Activated CD4-positive, alpha-beta T cell treated with anti-CD3 and anti-CD28 coated beads, Interleukin-2, amount 10 ng/mL, durations not matched to agents 7 days and 5 days (primary cell): ENCODE results near the gene RNASET2. TPM values are rescaled to one million over a fixed set of nuclear protein-coding genes. Genes with fewer than 3 reads are reported as not detected.
A peak's percentile ranks its signal among the peaks of the same experiment; 100 is the strongest.
"Not testable (repeated sequence)": the region's sequence is repeated elsewhere in the genome, so short reads cannot be mapped to it uniquely, and the experiment has no call there.

Source experiments
- CTCF ChIA-PET: fragments of 350-600 bp; sonication (Branson Sonifier 250); formaldehyde crosslinking; loops from one replicate; lab custom pipeline; 2021; ENCODE audit warnings: antibody characterized with exemption; lab: Charles Lee
- POLR2A ChIA-PET: fragments of 350-600 bp; sonication (Branson Sonifier 250); formaldehyde crosslinking; loops from one replicate; lab custom pipeline; 2021; ENCODE audit warnings: antibody characterized with exemption; lab: Charles Lee
- DNase-seq: peaks from one replicate; pipeline ENCODE4 v3.0.0-alpha.2; 2020
- H3K27ac Mint-ChIP-seq: one replicate; pipeline ENCODE4 v1.8.0; 2021; ENCODE audit warnings: mild to moderate bottlenecking, moderate library complexity, mixed read lengths
- H3K27me3 Mint-ChIP-seq: one replicate; pipeline ENCODE4 v1.8.0; 2021; ENCODE audit warnings: mixed read lengths
- H3K36me3 Mint-ChIP-seq: one replicate; pipeline ENCODE4 v1.8.0; 2021; ENCODE audit warnings: low read depth, mixed read lengths
- H3K4me1 Mint-ChIP-seq: one replicate; pipeline ENCODE4 v1.8.0; 2021; ENCODE audit warnings: mixed read lengths
- H3K4me3 Mint-ChIP-seq: one replicate; pipeline ENCODE4 v1.8.0; 2021; ENCODE audit warnings: mild to moderate bottlenecking, moderate library complexity, mixed read lengths
- H3K9me3 Mint-ChIP-seq: one replicate; pipeline ENCODE4 v1.8.0; 2021; ENCODE audit warnings: mixed read lengths
- total RNA-seq, 2 experiments: library from RNA; stranded (reverse); gene quantifications; one replicate each; pipeline ENCODE4 v1.2.3, GENCODE V29; 2021

RNASET2 gene
- total RNA-seq, 2 experiments from 2014 or later = 84.3 to 101 TPM

GRCh38 chr6:166914952-166915351 lies 41.4 kb downstream of the RNASET2 start:
- CTCF ChIA-PET, H3K27me3 Mint-ChIP-seq, H3K36me3 Mint-ChIP-seq, H3K4me3 Mint-ChIP-seq, DNase-seq, H3K27ac Mint-ChIP-seq, POLR2A ChIA-PET: not testable (repeated sequence)
- peaks cover 14% of the 10 kb centered on the region for H3K4me1 Mint-ChIP-seq
- H3K9me3 Mint-ChIP-seq = peaks cover 12% of the 10 kb centered on the region

- Mint-ChIP-seq H3K4me3 (no peak overlapping the region), H3K27ac (no peak overlapping the region), H3K36me3 (peaks cover 10% of the 10 kb centered on the region), H3K27me3 (no peaks in the 10 kb centered on the region), H3K9me3 (peaks cover 10% of the 10 kb centered on the region), H3K4me1 (peaks cover 42% of the 10 kb centered on the region)
- DNase-seq = no peak
- ChIA-PET POLR2A (interaction anchor here (0.6 kb wide), 1 partner anchor 149 kb away, joined by 3 read pairs; no protein-coding TSS in a partner anchor), CTCF (interaction anchor here (1.1 kb wide), 1 partner anchor 51 kb away, joined by 3 read pairs; no protein-coding TSS in a partner anchor)
Measured at GRCh38 chr6:166911248-166911677, 45.1 kb downstream of the RNASET2 start.

GRCh38 chr6:166910601-166911000 lies 45.7 kb downstream of the RNASET2 start:
- Mint-ChIP-seq H3K4me3 (no peak overlapping the region), H3K9me3 (peaks cover 7% of the 10 kb centered on the region), H3K4me1 (peaks cover 42% of the 10 kb centered on the region), H3K36me3 (peaks cover 10% of the 10 kb centered on the region), H3K27ac (no peak overlapping the region), H3K27me3 (no peaks in the 10 kb centered on the region)
- CTCF ChIA-PET = no interaction called here
- no peak for DNase-seq
- POLR2A ChIA-PET = no interaction called here

- POLR2A ChIA-PET = no interaction called here
- Mint-ChIP-seq H3K27me3 (no peaks in the 10 kb centered on the region), H3K4me3 (no peak overlapping the region), H3K9me3 (peaks cover under 1% of the 10 kb centered on the region), H3K27ac (peak overlapping the region; percentile 3), H3K36me3 (peaks cover 7% of the 10 kb centered on the region), H3K4me1 (peaks cover 42% of the 10 kb centered on the region)
- no peak for DNase-seq
- CTCF ChIA-PET = interaction anchor here (1.5 kb wide), 1 partner anchor 23 kb away, joined by 5 read pairs; no protein-coding TSS in a partner anchor
Measured at GRCh38 chr6:166908811-166909210, 47.5 kb downstream of the RNASET2 start.

- Mint-ChIP-seq H3K27me3 (no peaks in the 10 kb centered on the region), H3K27ac (peak overlapping the region; percentile 88), H3K36me3 (peaks cover 7% of the 10 kb centered on the region), H3K4me1 (peaks cover 42% of the 10 kb centered on the region), H3K4me3 (peak overlapping the region; percentile 6), H3K9me3 (no peaks in the 10 kb centered on the region)
- ChIA-PET CTCF (interaction anchor here (1.1 kb wide), 1 partner anchor 19 kb away, joined by 3 read pairs; no protein-coding TSS in a partner anchor), POLR2A (interaction anchor here (0.6 kb wide), 2 partner anchors 42 to 123 kb away, joined by 3 read pairs; no protein-coding TSS in a partner anchor)
- DNase-seq = no peak
Measured at GRCh38 chr6:166907871-166908806, 48.2 kb downstream of the RNASET2 start.

GRCh38 chr6:166907373-166907841 lies 48.9 kb downstream of the RNASET2 start:
- Mint-ChIP-seq H3K4me3 (peak overlapping the region; percentile 6), H3K27ac (peak overlapping the region; percentile 88), H3K27me3 (no peaks in the 10 kb centered on the region), H3K9me3 (no peaks in the 10 kb centered on the region), H3K4me1 (peaks cover 42% of the 10 kb centered on the region), H3K36me3 (peaks cover 7% of the 10 kb centered on the region)
- CTCF ChIA-PET = interaction anchor here (0.9 to 1.1 kb wide), 2 partner anchors 20 to 32 kb away, joined by 3 read pairs; no protein-coding TSS in a partner anchor
- peak; percentile 36 for DNase-seq
- POLR2A ChIA-PET = interaction anchor here (0.6 kb wide), 1 partner anchor 43 kb away, joined by 3 read pairs; no protein-coding TSS in a partner anchor

GRCh38 chr6:166906376-166907044 lies 49.8 kb downstream of the RNASET2 start:
- POLR2A ChIA-PET = no interaction called here
- DNase-seq = no peak
- Mint-ChIP-seq H3K4me3 (no peak overlapping the region), H3K36me3 (peaks cover 6% of the 10 kb centered on the region), H3K27me3 (no peaks in the 10 kb centered on the region), H3K27ac (no peak overlapping the region), H3K4me1 (peaks cover 41% of the 10 kb centered on the region), H3K9me3 (no peaks in the 10 kb centered on the region)
- CTCF ChIA-PET = interaction anchor here (0.9 to 1.1 kb wide), 2 partner anchors 21 to 33 kb away, joined by 3 read pairs; no protein-coding TSS in a partner anchor

- Mint-ChIP-seq H3K4me3 (no peak overlapping the region), H3K4me1 (peaks cover 33% of the 10 kb centered on the region), H3K9me3 (no peaks in the 10 kb centered on the region), H3K36me3 (peaks cover 3% of the 10 kb centered on the region), H3K27ac (no peak overlapping the region), H3K27me3 (no peaks in the 10 kb centered on the region)
- no peak for DNase-seq
- ChIA-PET POLR2A (no interaction called here), CTCF (no interaction called here)
Measured at GRCh38 chr6:166905505-166906134, 50.7 kb downstream of the RNASET2 start.

GRCh38 chr6:166905013-166905412 lies 51.3 kb downstream of the RNASET2 start:
- no peaks in the 10 kb centered on the region for H3K27me3 Mint-ChIP-seq
- POLR2A ChIA-PET = no interaction called here
- no peak overlapping the region for H3K4me3 Mint-ChIP-seq
- peaks cover 28% of the 10 kb centered on the region for H3K4me1 Mint-ChIP-seq
- peaks cover 3% of the 10 kb centered on the region for H3K36me3 Mint-ChIP-seq
- H3K9me3 Mint-ChIP-seq = no peaks in the 10 kb centered on the region
- CTCF ChIA-PET = no interaction called here
- DNase-seq = no peak
- H3K27ac Mint-ChIP-seq = no peak overlapping the region

GRCh38 chr6:166904101-166904746 lies 52.1 kb downstream of the RNASET2 start:
- no peak for DNase-seq
- H3K4me3 Mint-ChIP-seq = no peak overlapping the region
- no peaks in the 10 kb centered on the region for H3K9me3 Mint-ChIP-seq
- ChIA-PET POLR2A (no interaction called here), CTCF (no interaction called here)
- peaks cover 28% of the 10 kb centered on the region for H3K4me1 Mint-ChIP-seq
- no peak overlapping the region for H3K27ac Mint-ChIP-seq
- H3K27me3 Mint-ChIP-seq = no peaks in the 10 kb centered on the region
- peaks cover 3% of the 10 kb centered on the region for H3K36me3 Mint-ChIP-seq

GRCh38 chr6:166903500-166903899 lies 52.9 kb downstream of the RNASET2 start:
- no peaks in the 10 kb centered on the region for H3K9me3 Mint-ChIP-seq
- POLR2A ChIA-PET = no interaction called here
- H3K4me3 Mint-ChIP-seq = no peak overlapping the region
- H3K27me3 Mint-ChIP-seq = no peaks in the 10 kb centered on the region
- H3K4me1 Mint-ChIP-seq = peaks cover 21% of the 10 kb centered on the region
- DNase-seq = no peak
- H3K36me3 Mint-ChIP-seq = peaks cover 3% of the 10 kb centered on the region
- CTCF ChIA-PET = no interaction called here
- no peak overlapping the region for H3K27ac Mint-ChIP-seq

- H3K36me3 Mint-ChIP-seq = peaks cover 3% of the 10 kb centered on the region
- ChIA-PET POLR2A (no interaction called here), CTCF (no interaction called here)
- H3K9me3 Mint-ChIP-seq = no peaks in the 10 kb centered on the region
- H3K27ac Mint-ChIP-seq = no peak overlapping the region
- H3K4me1 Mint-ChIP-seq = peaks cover 17% of the 10 kb centered on the region
- no peak overlapping the region for H3K4me3 Mint-ChIP-seq
- no peaks in the 10 kb centered on the region for H3K27me3 Mint-ChIP-seq
- no peak for DNase-seq
Measured at GRCh38 chr6:166903027-166903426, 53.3 kb downstream of the RNASET2 start.
